Left ventricle myocardium superior (tissue), 1 donor: ENCODE results near the gene MAT1A. TPM values are rescaled to one million over a fixed set of nuclear protein-coding genes. Genes with fewer than 3 reads are reported as not detected.
A peak's percentile ranks its signal among the peaks of the same experiment; 100 is the strongest.
"Not testable (repeated sequence)": the region's sequence is repeated elsewhere in the genome, so short reads cannot be mapped to it uniquely, and the experiment has no call there.

ENCODE experiments used
- ATAC-seq: fragments of 200-7000 bp; cut with Tn5 transposase; one replicate; pipeline ENCODE4 v1.9.1; 2020; ENCODE audit warnings: mild to moderate bottlenecking, moderate library complexity
- DNase-seq: peaks from one replicate; pipeline ENCODE4 v3.0.0-alpha.2; 2020
- intact Hi-C: fragments of 100-400 bp; cut with micrococcal nuclease; formaldehyde crosslinking; loops from one replicate; pipeline ENCODE4 v1.11.0; 2022
- total RNA-seq: library from RNA; stranded (reverse); fragmentation: NEBNext Ultra II Directional; extraction: Animal tissue kit (Norgen Biotek cat#: 25700); gene quantifications from one replicate; pipeline ENCODE4 v1.2.1, GENCODE V29; 2021
- donor health status: DM: no; HTN: yes; CAD: no; lungs with severe emphysema.

MAT1A gene
- total RNA-seq, 1 donor from 2014 or later = not detected

DNA sequence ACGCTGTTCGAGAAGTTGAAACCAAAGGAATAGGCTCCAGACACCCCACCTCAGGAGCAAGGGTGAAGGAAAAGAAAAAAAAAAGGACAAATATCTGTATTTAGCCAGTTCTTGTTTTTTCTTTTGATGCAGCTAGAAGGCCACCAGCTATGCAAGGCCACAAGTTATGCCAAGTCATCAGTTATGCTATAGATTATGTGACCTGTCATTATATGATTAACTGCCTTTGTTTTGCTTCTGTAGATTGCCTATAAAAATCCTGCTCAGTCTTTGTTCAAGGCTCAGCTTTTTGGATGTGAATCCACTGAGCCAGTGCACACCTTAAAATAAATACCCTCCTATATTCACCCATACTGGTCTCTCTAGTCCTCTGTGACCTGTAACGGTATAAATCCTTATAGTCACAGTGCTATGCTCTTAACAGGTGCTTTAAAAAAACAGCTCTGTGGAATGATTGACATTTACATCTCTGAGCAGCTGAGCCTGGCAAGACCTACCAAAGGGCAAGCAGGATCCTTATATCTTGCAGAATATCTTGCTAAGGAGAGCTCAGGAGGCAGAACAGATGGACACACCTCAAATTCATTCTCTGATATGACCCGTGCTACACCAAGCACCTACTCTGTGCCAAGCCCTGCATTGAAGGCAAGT is 20.4 kb downstream of the MAT1A start:
- DNase-seq = no peak
- intact Hi-C loops = no loop called here
- ATAC-seq = no peak

DNA sequence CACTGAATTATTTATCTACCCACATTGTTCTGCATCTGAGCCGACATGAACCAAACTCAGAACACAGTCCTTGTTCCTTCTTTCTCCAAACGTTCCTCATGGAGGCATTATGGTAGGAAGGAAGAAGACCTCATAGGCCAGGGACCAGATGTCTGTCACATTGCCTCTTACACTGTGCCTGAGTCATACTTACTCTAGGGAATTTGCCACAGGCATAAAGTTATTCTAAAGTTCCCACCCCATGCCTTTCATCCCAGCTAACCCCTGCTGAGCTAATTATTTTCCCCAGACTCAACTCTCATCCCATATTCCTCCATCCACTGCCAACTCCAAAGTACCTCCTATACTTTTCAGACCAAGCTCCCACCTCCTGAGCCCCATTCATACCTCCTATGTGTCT is 21.2 kb downstream of the MAT1A start:
- ATAC-seq = no peak
- intact Hi-C loops = no loop called here
- no peak for DNase-seq

DNA sequence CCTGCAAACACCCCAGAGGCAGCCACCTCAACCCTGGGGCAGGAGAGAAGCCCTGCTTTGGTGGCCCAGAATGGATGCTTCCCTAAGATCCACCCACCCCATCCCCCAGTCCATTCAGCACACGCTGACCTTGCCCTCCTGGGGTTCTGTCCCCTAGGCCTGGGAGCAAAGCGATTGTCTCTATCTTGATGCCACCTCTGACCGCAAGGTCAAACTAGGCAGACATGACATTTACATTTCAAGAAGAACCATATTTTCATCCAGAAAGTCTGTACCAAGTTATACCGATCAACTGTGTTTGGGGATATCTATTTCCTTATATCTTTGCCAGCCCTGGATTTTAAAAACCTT is 23.0 kb downstream of the MAT1A start:
- intact Hi-C loops = no loop called here
- DNase-seq = no peak
- ATAC-seq = no peak

DNA sequence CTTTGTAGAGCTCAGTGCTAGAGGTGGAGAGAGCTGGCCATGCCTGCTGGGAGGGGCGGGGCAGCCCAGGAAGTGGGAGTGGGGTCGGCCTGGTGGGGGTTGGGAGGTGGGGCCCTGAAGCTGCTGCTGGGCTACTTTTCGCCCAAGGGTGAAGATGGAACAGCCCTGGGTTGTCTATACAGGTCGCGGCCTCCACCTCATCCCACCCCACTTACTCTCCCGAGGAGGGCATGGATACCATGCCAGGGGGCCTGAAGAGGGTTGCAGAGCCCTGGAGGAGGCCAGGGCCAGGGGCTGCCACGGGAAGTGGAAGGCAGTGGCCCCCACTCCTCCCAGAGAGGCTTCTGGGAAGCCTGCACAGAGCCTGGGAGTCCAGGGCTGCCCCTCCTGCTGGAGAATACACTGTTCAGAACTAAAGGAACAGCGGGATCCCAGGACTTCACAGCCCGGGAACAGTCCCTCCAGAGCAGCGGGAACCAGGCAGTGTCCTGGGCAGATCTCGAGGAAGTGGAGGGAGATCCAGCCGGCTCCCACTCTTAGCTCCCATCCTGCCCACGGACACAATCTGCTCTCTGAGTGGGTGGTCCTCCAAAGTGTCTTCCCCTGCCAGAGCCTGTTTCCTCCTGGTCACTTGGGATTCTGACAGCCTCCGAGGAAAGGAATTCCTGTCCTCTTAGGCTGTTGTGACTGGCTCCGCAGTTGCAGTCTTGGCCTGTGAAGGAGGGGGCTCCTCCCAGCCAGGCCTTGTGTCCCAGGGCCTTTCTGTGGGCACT is 23.5 kb downstream of the MAT1A start:
- ATAC-seq = peak; percentile 57
- no peak for DNase-seq
- intact Hi-C loops = no loop called here

DNA sequence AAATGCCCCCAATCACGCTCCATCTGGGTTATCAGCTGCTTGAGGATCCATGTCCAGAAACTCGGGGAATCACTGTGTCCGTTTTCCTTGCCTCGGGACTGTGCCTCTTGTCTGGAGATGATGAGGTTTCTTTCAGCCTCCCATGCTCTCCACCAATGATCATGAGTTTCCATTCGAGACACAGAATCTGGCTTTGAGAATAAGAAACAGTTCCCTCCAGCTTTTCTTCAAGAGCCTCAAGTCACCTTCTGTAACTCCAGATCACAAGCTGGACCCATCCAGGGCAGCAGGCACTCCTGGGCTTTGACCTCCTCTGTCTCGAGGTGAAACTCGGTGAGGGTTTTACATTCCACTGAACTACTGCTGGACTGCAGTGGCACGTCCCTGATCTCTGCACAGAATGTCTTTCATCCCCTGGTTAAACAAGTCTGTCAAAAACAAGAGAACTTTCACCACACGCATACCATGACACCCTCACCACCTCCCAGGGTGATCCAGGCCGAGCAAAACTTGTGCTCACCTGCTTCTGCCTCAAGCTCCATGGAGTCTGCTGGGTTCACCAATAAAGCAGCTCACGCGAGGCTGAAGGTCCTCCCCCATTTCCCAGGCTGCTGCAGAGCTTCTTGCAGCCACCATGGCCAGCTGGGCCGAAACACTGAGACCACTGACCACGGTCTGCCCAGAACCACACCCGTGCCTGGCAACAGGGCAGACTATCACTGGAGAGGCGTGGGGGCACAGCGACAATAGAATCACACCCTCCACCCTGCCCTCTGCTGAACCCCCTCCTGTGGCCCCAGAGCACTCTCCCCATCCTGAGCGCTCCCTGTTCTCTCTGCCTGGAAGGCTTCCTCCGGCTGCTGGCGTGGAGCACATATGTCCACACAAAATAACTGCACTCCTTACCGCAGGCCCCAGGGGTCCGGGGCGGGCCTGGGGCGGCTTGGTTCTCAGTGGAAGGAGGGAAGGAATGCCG is 25.1 kb downstream of the MAT1A start:
- no peak for ATAC-seq
- intact Hi-C loops = no loop called here
- no peak for DNase-seq

DNA sequence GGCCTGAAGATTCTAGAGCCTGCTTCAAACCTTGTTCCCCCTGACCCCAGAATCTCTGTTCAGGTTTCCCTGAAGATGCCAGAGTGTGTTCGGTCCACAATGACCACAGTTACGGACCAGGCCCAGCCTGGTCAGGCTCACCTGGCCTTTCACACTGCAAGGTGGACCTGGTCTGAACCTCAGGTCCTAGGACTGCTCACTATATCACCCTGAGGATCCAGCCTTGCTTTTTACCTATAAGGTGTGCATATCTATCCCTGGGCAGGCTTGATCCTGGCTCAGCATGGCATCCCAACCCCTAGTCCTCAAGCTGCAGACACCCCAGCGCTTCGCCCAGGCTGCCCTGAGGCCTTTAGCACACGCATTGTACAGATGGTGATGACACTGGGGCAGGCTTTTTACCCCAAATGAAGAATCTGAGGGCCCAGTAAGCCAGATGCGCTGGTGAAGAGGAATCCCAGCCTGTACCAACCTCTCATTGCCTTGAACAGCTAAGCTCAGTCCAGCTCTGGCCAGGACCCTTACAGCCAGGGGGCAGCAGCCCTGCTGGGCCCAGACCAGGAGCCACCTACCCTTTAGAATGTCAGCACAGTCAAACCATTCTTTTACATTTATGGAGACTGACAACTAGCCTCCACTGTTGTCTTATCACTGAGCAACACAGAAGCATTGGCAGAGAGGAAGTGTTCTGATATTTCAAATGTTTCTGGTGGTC is 28.0 kb downstream of the MAT1A start:
- intact Hi-C loops = no loop called here
- DNase-seq (no peak), ATAC-seq (no peak)

DNA sequence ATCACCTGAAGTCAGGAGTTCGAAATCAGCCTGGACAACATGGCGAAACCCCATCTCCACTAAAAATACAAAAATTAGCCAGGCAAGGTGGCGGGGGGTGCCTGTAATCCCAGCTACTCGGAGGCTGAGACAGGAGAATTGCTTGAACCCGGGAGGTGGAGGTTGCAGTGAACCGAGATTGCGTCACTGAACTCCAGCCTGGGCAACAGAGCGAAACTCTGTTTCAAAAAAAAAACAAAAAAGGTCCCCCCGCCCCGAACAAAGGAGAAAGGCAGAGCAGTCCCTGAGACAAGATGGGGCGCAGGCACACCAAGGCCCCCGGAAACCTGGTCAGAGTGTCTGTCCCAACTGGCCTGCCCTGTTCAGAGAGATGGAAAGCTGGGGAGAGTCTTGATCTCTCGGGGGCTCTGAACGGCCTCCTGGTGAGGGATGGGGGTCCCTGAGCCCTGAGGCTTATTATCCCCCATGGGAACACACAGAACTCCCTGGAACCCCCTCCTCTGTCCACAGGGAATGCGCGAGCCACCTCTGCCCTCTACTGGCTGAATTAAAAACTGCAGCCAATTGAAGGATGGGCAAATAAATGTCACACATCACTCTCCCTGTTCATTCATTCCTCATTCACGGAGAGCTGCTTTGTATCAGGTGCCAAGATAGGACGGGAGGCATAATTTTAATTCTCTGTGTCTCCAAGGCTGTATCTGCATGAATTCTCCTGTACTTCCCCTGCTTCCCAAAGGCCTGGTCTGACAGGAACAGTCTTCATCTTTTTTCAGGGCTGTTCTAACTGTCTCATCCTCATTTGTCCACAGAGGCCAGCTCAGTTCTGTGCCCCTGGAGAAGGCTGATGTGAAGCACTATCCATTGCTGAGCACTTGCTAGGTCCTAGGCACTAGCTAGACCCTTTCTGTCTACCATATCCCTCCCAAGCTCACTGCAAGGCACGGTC is 28.9 kb downstream of the MAT1A start:
- intact Hi-C loops = no loop called here
- DNase-seq (no peak), ATAC-seq (peak; percentile 47)

DNA sequence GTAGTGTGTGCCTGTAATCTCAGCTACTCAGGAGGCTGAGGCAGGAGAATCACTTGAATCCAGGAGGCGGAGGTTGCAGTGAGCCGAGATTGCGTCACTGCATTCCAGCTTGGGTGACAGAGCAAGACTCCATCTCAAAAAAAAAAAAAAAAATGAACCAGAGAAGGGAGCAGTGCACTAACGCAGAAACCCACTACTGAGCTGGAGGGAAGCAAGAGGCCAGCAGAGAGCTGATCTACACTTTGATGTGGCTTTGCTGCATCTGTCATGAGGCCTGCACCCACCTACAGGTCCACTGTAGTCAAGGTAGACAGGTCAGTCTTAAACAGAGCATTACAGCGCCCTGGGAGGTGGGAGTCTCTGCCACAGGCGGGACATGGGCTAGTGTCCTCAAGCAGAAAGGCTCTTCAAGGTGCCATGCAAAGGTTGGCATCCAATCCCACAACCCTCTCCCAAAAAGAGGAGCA is 30.0 kb downstream of the MAT1A start:
- intact Hi-C loops = no loop called here
- no peak for DNase-seq
- no peak for ATAC-seq

DNA sequence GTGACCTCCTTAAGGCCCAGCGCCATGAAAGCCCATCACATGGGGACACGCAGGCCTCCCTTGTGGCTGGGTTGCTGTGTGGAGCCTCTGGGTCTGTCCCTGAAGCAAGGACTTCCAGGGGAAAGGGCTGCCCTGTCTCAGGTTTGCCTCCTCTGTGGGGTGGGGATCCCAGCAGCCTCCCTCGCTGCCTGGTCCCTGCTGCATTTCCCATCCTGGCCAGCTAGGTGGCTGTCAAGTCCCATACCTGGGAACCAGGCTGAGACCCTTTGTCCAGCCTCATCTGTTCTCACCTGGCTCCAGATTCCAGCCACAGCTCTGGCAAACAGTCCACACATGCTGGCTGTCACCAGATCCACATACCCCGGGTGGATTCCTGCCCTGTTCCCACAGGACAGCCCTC is 32.7 kb downstream of the MAT1A start:
- intact Hi-C loops = not testable (repeated sequence)
- DNase-seq = peak; percentile 27
- peak; percentile 29 for ATAC-seq

DNA sequence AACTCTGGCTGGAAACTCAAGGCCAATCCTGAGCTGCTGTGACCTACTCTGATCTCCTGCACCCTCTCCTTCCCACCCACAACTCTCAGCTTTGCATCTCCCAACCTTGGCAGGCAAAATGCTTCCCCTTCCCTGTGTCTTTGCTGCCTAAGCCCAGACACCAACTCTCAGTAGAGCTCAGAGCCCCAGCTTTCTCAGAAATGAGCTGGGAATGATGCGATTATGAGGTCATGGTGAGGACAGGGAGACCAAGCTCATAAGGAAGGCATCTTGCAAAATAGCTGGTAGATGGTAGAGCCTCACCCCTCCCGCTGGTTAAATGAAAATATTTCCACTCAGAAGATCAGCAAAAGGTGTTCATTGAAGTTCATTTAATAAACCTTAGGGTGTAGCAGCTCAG is 34.7 kb downstream of the MAT1A start:
- intact Hi-C loops, ATAC-seq, DNase-seq: not testable (repeated sequence)

DNA sequence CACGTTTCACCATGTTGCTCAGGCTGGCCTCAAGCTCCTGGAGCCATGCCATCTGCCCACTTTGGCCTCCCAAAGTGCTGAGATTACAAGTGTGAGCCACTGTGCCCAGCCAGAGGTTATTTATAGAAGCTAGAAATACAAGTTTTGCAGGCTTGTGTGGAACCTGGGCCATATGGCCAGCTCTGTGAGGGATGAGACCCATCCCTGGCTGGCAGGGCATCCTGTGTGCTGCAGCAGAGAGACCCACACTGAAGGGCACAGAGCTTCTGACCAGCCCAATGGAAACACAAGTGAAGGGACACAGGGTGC is 35.5 kb downstream of the MAT1A start:
- DNase-seq = peak; percentile 45
- intact Hi-C loops = not testable (repeated sequence)
- peak; percentile 65 for ATAC-seq

DNA sequence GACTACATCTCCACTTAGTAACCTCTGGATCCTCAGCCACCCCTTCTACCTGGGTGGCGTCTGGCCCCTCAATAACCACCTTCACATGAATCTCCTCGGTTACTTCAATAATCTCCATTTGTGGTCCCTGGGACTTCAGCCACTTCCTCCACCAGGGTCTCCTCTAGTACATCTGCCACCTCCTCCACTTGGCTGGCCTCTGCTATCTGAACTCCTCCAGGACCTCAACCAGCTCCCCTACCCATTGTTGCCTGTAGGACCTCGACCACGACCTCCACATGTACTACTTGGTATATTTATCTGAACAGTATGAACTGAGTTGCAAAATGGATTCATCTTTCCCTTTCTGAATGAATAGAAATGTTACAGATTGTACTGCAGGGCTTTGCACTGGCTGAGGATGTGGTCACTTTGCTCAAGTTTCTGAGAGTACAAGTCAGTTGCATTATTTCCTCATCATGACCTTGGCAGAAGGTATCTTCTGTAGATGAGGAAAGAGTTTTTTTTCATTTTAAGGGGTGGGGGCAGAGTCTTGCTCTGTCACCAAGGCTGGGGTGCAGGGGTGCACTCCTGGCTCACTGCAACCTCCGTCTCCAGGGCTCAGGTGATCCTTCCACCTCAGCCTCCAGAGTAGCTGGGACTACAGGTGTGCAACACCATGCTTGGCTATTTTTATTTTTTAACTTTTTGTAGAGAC is 36.0 kb downstream of the MAT1A start:
- ATAC-seq (no peak), DNase-seq (no peak)
- intact Hi-C loops = no loop called here

DNA sequence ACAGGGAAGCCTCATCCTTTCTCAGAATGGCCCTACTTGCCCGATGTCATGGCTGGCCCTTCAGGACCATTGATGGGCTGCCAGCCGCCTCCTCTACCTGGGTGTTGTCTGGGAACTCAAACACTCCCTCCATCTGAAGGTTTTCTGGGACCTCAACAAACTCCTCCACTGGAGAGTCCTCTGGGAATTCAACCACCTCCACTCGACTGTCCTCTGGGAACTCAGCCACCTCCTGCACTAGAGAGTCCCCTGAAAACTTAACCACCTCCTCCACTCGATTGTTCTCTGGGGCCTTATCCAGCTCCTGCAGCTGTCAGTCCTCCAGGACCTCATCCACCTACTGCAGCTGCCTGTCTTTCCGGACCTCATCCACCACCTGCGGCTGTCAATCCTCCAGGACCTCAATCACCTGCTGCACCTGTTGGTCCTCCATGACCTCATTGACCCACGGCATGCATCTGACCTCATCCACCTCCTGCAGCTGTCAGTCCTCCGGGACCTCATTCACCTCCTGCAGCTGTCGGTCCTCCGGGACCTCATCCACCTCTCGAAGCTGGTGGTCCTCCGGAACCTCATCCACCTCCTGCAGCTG is 37.1 kb downstream of the MAT1A start:
- ATAC-seq (no peak), DNase-seq (no peak)
- intact Hi-C loops = no loop called here

DNA sequence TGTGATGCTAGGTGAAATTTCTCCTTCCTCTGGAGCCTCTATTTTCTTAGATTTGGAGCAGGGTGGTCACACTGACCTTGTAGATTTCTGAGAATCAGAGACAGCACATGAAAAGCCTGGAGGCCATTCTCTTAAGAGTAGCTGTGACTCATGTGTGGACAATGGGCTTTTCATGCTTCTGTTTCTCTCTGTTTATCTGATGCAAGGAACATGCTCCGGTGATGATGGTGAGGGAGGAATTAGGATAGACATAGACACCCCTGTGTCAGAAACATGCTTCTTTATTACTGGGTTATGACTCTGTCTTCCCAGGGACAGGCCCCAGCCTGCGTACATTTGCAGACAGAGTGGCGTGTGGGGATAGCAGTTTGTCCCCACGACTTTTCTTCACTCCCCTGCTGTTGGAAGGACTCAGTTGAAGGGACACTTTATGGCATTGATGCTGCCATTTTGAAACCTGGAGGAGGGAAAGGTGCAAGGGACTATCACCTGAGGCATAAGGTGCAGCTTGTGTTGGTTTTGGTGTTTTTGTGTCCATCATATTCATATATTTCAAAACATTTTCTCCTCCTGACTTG is 37.7 kb downstream of the MAT1A start:
- DNase-seq, intact Hi-C loops, ATAC-seq: not testable (repeated sequence)

DNA sequence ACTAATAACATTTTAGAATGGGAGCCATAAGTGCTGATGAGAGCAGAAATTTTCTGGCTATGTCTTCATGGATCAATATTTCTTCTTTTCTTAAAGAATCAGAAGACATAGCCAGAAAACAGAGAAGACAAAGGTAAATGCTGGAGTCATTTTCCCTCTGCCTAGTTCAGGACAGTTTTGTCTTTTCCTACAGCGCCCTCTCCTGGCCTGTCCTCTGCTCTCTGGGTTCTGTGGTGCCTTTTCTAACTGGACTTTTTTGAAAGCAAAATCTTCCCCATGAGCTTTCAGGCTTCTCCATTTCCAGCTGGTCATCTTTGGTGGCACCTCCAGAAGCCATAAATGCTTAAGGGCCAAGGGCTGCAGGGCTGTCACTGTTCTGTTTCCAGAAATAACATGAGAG is 39.1 kb downstream of the MAT1A start:
- ATAC-seq = peak; percentile 69
- intact Hi-C loops, DNase-seq: not testable (repeated sequence)

DNA sequence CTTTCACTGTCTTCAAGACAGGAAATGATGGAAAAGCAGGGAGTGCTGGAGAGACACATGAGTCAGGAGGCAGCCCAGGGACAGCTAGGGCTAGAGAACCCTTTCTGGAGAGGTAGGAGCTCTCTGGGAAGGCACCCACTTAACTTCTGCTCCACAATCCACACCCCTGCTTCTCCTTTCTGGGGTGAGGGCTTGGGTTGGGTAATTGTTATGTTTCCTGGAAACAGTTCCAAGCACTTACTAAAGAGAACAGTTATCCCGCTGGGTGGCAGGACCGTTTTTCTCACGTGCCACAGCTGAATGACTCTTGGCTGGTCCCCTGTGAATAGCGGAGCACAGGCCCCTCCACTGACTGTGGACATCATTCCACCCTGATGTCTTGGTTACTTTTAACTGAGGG is 39.6 kb downstream of the MAT1A start:
- intact Hi-C loops, DNase-seq: not testable (repeated sequence)
- ATAC-seq = peak; percentile 61

DNA sequence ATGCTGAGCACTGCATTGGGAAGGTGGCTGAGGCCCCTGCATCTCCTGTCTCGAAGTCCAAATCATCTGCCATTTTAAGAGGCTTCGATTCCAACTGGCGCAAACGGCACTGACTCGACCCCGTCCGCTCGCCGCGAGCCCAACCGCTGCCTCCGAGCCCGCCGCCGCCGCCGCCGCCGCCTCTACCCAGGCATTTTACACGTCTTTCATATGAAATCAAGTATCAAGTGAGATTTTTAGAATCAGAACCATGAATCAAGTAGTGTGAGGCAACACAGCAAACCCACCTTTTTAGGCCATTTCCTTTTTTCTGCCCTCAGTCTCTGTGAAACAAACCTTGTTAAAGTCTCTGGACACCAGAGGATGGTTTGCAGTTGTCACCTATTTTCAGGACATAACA is 41.8 kb downstream of the MAT1A start:
- intact Hi-C loops, DNase-seq: not testable (repeated sequence)

More for the DNA sequence above, 41.8 kb downstream of the MAT1A start:
- ATAC-seq = not testable (repeated sequence)
